CD4-positive, alpha-beta T cell (primary cell): ENCODE measurements around the gene MYB. TPM values are rescaled to one million over a fixed set of nuclear protein-coding genes. Genes with fewer than 3 reads are reported as not detected.

ENCODE experiments used
- ATAC-seq: fragments of 200-7000 bp; cut with Tn5 transposase; one replicate; pipeline ENCODE4 v1.10.0; 2022; ENCODE audit warnings: mild to moderate bottlenecking; ENCODE audit not compliant: poor library complexity
- CTCF ChIA-PET: fragments of 350-600 bp; sonication (Branson Sonifier 250); formaldehyde crosslinking; loops from one replicate; lab custom pipeline; 2021; ENCODE audit warnings: antibody characterized with exemption, inconsistent platforms; lab: Charles Lee
- POLR2A ChIA-PET: fragments of 350-600 bp; sonication (Branson Sonifier 250); formaldehyde crosslinking; loops from one replicate; lab custom pipeline; 2021; ENCODE audit warnings: antibody characterized with exemption, inconsistent platforms; lab: Charles Lee
- DNase-seq, 14 experiments: peaks; one replicate each; pipeline ENCODE4 v3.0.0-alpha.2; 2013 to 2020; ENCODE audit warnings: mixed read lengths in 2 of 14
- H3K27ac ChIP-seq, 2 donors: one replicate each; pipeline versions ENCODE4 v1.5.1 to v1.7.0; 2013; ENCODE audit warnings: low read length in 2 of 2, low read depth in 1 of 2, mild to moderate bottlenecking in 1 of 2
- H3K27me3 ChIP-seq, 2 experiments: 1 replicate in 1 of 2; 2 replicates in 1 of 2; pipeline versions ENCODE4 v1.6.1 to v1.7.0; 2013; ENCODE audit warnings: low read length in 2 of 2, control low read depth in 1 of 2, mild to moderate bottlenecking in 1 of 2, moderate library complexity in 1 of 2; ENCODE audit not compliant: insufficient read depth in 2 of 2, control insufficient read depth in 1 of 2
- H3K36me3 ChIP-seq: one replicate; pipeline ENCODE4 v1.6.1; 2013; ENCODE audit warnings: low read length, control low read depth; ENCODE audit not compliant: insufficient read depth
- H3K4me1 ChIP-seq: one replicate; pipeline ENCODE4 v1.6.1; 2013; ENCODE audit warnings: low read length, control low read depth; ENCODE audit not compliant: insufficient read depth
- H3K4me3 ChIP-seq: one replicate; pipeline ENCODE4 v1.5.1; 2013; ENCODE audit warnings: mild to moderate bottlenecking, low read length, moderate library complexity
- H3K9me3 ChIP-seq, 2 experiments: 1 replicate in 1 of 2; 2 replicates in 1 of 2; pipeline versions ENCODE4 v1.6.1 to v1.7.0; 2013; ENCODE audit warnings: low read length in 2 of 2, mild to moderate bottlenecking in 2 of 2, control low read depth in 1 of 2, moderate library complexity in 1 of 2; ENCODE audit not compliant: control insufficient read depth in 1 of 2, insufficient read depth in 1 of 2
- H3K27ac Mint-ChIP-seq: one replicate; pipeline ENCODE4 v1.8.0; 2020; ENCODE audit warnings: mixed read lengths
- H3K27me3 Mint-ChIP-seq: one replicate; pipeline ENCODE4 v1.8.0; 2021; ENCODE audit warnings: mixed read lengths
- H3K36me3 Mint-ChIP-seq: one replicate; pipeline ENCODE4 v1.8.0; 2021; ENCODE audit warnings: low read depth, mixed read lengths
- H3K4me1 Mint-ChIP-seq: one replicate; pipeline ENCODE4 v1.8.0; 2021; ENCODE audit warnings: low read depth, mixed read lengths
- H3K4me3 Mint-ChIP-seq: one replicate; pipeline ENCODE4 v1.8.0; 2020; ENCODE audit warnings: mild to moderate bottlenecking, mixed read lengths
- H3K9me3 Mint-ChIP-seq: one replicate; pipeline ENCODE4 v1.8.0; 2020; ENCODE audit warnings: mixed read lengths
- intact Hi-C, 2 experiments: fragments of 100-400 bp; cut with DNase I in 1 of 2; cut with micrococcal nuclease in 1 of 2; formaldehyde crosslinking; loops; one replicate each; pipeline versions ENCODE4 v1.15.1 to v1.9.0; 2023 to 2025; cut with DNase I, micrococcal nuclease
- total RNA-seq, 174 experiments: library from RNA in 2 of 174; stranded (reverse) in 2 of 174; gene quantifications; one replicate each; pipeline ENCODE4 v1.2.3 and lab custom pipeline; 2021 to 2026
- TF ChIP-seq, protein P1 (sequence below): fragments of 200-600 bp; IDR thresholded peaks from one replicate; pipeline ENCODE4 v1.8.0; 2022; ENCODE audit warnings: antibody characterized with exemption, mild to moderate bottlenecking

MYB gene
- total RNA-seq, 2 experiments from 2014 or later: 2.0 to 2.6 TPM

DNA sequence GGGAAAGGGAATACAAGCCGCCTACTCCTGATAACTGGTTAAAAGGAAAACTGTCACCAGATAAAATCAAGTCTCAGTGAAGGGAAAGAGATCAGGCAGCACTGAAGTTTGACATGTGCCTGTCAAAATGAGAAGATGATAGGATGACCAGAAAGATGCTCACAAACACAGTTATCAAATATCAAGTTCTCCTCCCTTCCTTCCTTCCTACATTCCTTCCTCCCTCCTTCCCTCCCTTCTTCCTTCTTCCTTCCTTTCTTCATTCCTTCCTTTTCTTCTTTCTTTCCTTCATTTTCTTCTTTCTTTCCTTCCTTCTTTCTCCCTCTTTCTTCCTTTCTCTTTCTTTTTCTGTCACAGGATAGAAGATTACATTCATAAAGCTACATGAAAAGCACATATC is 55.2 kb downstream of the MYB start:
- ATAC-seq (no peak), DNase-seq (no peak)
- H3K27me3 ChIP-seq: no peaks in the 10 kb centered on the region
- H3K27ac Mint-ChIP-seq: no peak overlapping the region
- ChIA-PET CTCF (no interaction called here), POLR2A (interaction anchor here (0.6 to 1.2 kb wide), 2 partner anchors 25 to 31 kb away, joined by 3 to 5 read pairs; no protein-coding TSS in a partner anchor)
- no peaks in the 10 kb centered on the region for H3K36me3 ChIP-seq
- H3K36me3 Mint-ChIP-seq: no peaks in the 10 kb centered on the region
- peaks cover 6% of the 10 kb centered on the region for H3K4me1 ChIP-seq
- H3K4me1 Mint-ChIP-seq: no peaks in the 10 kb centered on the region
- TF ChIP-seq, protein P1, sequence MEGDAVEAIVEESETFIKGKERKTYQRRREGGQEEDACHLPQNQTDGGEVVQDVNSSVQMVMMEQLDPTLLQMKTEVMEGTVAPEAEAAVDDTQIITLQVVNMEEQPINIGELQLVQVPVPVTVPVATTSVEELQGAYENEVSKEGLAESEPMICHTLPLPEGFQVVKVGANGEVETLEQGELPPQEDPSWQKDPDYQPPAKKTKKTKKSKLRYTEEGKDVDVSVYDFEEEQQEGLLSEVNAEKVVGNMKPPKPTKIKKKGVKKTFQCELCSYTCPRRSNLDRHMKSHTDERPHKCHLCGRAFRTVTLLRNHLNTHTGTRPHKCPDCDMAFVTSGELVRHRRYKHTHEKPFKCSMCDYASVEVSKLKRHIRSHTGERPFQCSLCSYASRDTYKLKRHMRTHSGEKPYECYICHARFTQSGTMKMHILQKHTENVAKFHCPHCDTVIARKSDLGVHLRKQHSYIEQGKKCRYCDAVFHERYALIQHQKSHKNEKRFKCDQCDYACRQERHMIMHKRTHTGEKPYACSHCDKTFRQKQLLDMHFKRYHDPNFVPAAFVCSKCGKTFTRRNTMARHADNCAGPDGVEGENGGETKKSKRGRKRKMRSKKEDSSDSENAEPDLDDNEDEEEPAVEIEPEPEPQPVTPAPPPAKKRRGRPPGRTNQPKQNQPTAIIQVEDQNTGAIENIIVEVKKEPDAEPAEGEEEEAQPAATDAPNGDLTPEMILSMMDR: no peak
- H3K9me3 Mint-ChIP-seq: no peaks in the 10 kb centered on the region
- H3K4me3 ChIP-seq: no peak overlapping the region
- intact Hi-C loops: no loop called here
- H3K27ac ChIP-seq: no peak overlapping the region
- H3K27me3 Mint-ChIP-seq: no peaks in the 10 kb centered on the region
- no peaks in the 10 kb centered on the region for H3K9me3 ChIP-seq
- H3K4me3 Mint-ChIP-seq: no peak overlapping the region

DNA sequence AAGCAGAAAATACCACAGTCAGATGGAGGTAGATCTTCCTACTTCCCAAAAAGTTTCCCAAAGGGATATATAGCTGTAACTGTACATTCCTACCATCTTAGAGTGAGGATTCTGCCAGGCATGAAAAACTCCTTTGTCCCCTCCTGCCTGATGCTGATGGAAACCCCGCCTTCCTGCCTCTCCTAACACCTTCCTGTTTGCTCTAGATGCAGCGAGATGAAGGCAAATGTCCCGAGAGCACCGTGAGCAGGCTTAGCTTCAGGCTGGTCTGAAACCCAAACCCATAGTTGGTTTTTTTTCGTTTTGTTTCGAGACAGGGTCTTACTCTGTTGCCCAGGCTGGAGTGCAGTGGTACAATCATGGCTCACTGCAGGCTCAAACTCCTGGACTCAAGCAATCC is 55.6 kb downstream of the MYB start:
- H3K4me3 ChIP-seq: no peak overlapping the region
- POLR2A ChIA-PET: interaction anchor here (0.6 to 1.2 kb wide), 3 partner anchors 23 to 31 kb away, joined by 3 to 5 read pairs (median 3); no protein-coding TSS in a partner anchor
- no peaks in the 10 kb centered on the region for H3K4me1 Mint-ChIP-seq
- no peak overlapping the region for H3K4me3 Mint-ChIP-seq
- TF ChIP-seq, protein P1: no peak
- ATAC-seq: no peak
- no peaks in the 10 kb centered on the region for H3K36me3 Mint-ChIP-seq
- DNase-seq: peak in 2 of 14 experiments; percentile 12
- no peaks in the 10 kb centered on the region for H3K9me3 ChIP-seq
- H3K27ac Mint-ChIP-seq: no peak overlapping the region
- no peaks in the 10 kb centered on the region for H3K27me3 Mint-ChIP-seq
- CTCF ChIA-PET: no interaction called here
- H3K4me1 ChIP-seq: peaks cover 6% of the 10 kb centered on the region
- intact Hi-C loops: no loop called here
- H3K27ac ChIP-seq: no peak overlapping the region
- no peaks in the 10 kb centered on the region for H3K36me3 ChIP-seq
- no peaks in the 10 kb centered on the region for H3K27me3 ChIP-seq
- H3K9me3 Mint-ChIP-seq: no peaks in the 10 kb centered on the region

GRCh38 chr6:135240711-135241110 is 59.6 kb downstream of the MYB start:
- no peaks in the 10 kb centered on the region for H3K9me3 Mint-ChIP-seq
- Histone ChIP-seq H3K27ac (no peak overlapping the region), H3K36me3 (no peaks in the 10 kb centered on the region), H3K27me3 (no peaks in the 10 kb centered on the region), H3K4me1 (peaks cover 6% of the 10 kb centered on the region), H3K4me3 (no peak overlapping the region), H3K9me3 (no peaks in the 10 kb centered on the region)
- no peak overlapping the region for H3K4me3 Mint-ChIP-seq
- no peaks in the 10 kb centered on the region for H3K4me1 Mint-ChIP-seq
- H3K27ac Mint-ChIP-seq: no peak overlapping the region
- DNase-seq (no peak), ATAC-seq (no peak)
- H3K27me3 Mint-ChIP-seq: no peaks in the 10 kb centered on the region
- no peaks in the 10 kb centered on the region for H3K36me3 Mint-ChIP-seq
- ChIA-PET POLR2A (no interaction called here), CTCF (no interaction called here)
- TF ChIP-seq, protein P1: no peak
- intact Hi-C loops: no loop called here
